Activated T-helper 1 cell treated with Interleukin-2 at 50 U/mL for 16 hours (primary cell): ENCODE results near the gene MTMR1.

Source experiments
- DNase-seq: peaks from one replicate; pipeline ENCODE4 v3.0.0-alpha.2; 2020; ENCODE audit warnings: low read depth

MTMR1 gene

GRCh38 chrX:150696866-150697265, 3.7 kb downstream of the MTMR1 start:
- no peak for DNase-seq

GRCh38 chrX:150697641-150698040, 4.4 kb downstream of the MTMR1 start:
- DNase-seq, result no peak

- DNase-seq, result no peak
Measured at GRCh38 chrX:150698981-150699380, 5.8 kb downstream of the MTMR1 start.

- DNase-seq, result no peak
Measured at GRCh38 chrX:150700107-150700506, 6.9 kb downstream of the MTMR1 start.

GRCh38 chrX:150701377-150701776, 8.2 kb downstream of the MTMR1 start:
- DNase-seq, result no peak

GRCh38 chrX:150702966-150703694, 9.9 kb downstream of the MTMR1 start:
- DNase-seq, result no peak

GRCh38 chrX:150703695-150703974, 10.4 kb downstream of the MTMR1 start:
- no peak for DNase-seq

GRCh38 chrX:150704030-150704613, 10.9 kb downstream of the MTMR1 start:
- DNase-seq, result no peak

GRCh38 chrX:150712619-150713018, 19.4 kb downstream of the MTMR1 start:
- no peak for DNase-seq

GRCh38 chrX:150715184-150715583, 22.0 kb downstream of the MTMR1 start:
- no peak for DNase-seq

GRCh38 chrX:150719621-150720020, 26.4 kb downstream of the MTMR1 start:
- DNase-seq, result no peak

GRCh38 chrX:150729956-150730355, 36.8 kb downstream of the MTMR1 start:
- no peak for DNase-seq

GRCh38 chrX:150730719-150731118, 37.5 kb downstream of the MTMR1 start:
- no peak for DNase-seq

- no peak for DNase-seq
Measured at GRCh38 chrX:150731795-150732194, 38.6 kb downstream of the MTMR1 start.

GRCh38 chrX:150736475-150736874, 43.3 kb downstream of the MTMR1 start:
- DNase-seq, result no peak

GRCh38 chrX:150752124-150752523, 58.9 kb downstream of the MTMR1 start:
- no peak for DNase-seq

- DNase-seq, result no peak
Measured at GRCh38 chrX:150753357-150753756, 60.2 kb downstream of the MTMR1 start.

GRCh38 chrX:150753968-150754367, 60.8 kb downstream of the MTMR1 start:
- DNase-seq, result no peak

- DNase-seq, result no peak
Measured at GRCh38 chrX:150757371-150757770, 64.2 kb downstream of the MTMR1 start.

- DNase-seq, result no peak
Measured at GRCh38 chrX:150759568-150760416, 66.6 kb downstream of the MTMR1 start.

- no peak for DNase-seq
Measured at GRCh38 chrX:150761176-150761818, 68.1 kb downstream of the MTMR1 start.

- no peak for DNase-seq
Measured at GRCh38 chrX:150761819-150762216, 68.6 kb downstream of the MTMR1 start.
